Eye (tissue), 1 donor: ENCODE data around the gene PDYN.
"Not testable (repeated sequence)": the region's sequence is repeated elsewhere in the genome, so short reads cannot be mapped to it uniquely, and the experiment has no call there.

Source experiments
- DNase-seq: peaks from one replicate; pipeline ENCODE4 v3.0.0-alpha.2; 2015

The PDYN gene

DNA sequence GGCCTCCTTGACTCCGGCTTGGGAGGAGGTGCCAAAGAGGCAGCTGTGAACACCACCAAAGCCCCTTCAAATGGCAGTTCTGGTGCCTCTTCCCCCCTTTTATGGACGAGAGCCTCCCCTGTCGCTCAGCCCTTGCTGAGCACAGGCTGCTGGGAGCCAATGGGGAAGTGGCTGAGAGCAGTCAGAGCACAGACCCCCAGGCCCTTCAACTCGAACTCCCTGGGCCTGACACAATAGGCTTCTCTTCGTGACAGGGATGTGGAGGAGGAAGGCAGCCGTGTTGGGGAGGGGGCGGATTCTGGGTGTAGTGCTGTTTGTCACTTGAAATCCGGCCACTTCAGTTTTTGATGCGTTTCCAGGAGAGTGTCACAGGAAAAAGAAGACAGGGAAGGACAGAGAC, at the start of gene PDYN:
Gene PDYN, minus strand, starts transcription at position 73 of the 400 bp plus-strand sequence. CDS start 10,974 bp downstream, outside the sequence.
- DNase-seq, result no peak

- DNase-seq, result no peak
These were observed 48.5 kb upstream of the PDYN start for GRCh38 chr20:2042400-2042799.

- no peak for DNase-seq
These were observed 44.3 kb upstream of the PDYN start for GRCh38 chr20:2038161-2038560.

DNA sequence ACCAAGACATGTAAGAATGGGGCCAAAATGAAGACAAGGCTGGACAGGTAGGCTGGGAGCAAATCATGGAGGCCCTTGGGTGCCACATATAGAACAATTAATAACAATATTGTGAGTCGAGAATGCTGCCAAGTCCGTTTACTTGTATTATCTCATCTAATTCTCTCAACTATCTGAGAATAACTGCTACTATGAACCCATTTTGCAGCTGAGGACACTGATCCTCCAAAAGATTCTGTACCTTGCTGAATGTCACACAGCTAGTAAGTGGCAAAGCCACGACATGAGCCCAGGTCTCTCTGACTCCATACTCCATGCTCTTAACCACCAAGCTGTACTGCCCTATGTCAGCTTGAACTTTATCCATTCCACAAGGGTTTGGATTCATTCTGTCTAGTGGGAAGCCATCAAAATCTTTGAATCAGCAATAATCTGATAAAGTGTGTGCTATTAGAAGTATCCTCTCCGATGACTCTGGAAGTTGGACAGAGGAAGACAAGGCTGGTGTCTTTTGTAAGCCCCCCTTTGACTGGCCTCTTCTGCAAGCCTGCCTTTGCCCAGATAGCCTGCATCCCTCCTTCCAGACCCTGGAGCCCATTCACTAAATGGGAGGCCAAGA, 43.5 kb upstream of the PDYN start:
- no peak for DNase-seq

DNA sequence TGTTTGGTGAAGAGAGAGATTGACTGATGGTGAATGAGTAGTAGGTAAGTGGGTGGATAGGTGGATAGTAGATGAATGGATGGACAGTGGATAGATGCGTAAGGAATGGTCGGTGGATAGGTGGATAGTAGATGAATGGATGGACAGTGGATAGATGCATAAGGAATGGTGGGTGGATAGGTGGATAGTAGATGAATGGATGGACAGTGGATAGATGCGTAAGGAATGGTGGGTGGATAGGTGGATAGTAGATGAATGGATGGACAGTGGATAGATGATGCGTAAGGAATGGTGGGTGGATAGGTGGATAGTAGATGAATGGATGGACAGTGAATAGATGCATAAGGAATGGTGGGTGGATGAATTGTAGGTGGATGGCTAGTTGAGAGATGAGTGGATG, 42.5 kb upstream of the PDYN start:
- DNase-seq, result not testable (repeated sequence)

DNA sequence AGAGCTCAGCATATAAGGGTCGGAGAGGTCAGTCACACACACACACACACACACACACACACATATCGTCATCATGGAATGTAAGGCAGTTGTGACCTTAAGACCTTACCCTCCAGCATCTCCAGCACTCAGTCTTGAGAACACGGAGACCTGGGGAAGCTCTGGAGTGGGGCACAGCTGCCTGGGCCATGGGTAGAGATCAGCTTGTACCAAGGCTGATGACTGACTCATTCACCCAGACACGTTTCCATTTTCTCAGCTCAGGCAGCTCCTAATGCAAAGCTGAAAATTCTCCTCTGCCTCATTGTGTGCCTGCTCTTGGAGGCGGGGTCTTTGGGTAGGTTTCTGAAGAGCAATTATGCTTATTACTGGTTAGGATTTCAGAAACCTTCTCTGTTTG, 38.3 kb upstream of the PDYN start:
- DNase-seq, result peak; percentile 65

- no peak for DNase-seq
These were observed 32.7 kb upstream of the PDYN start for GRCh38 chr20:2026514-2026913.

DNA sequence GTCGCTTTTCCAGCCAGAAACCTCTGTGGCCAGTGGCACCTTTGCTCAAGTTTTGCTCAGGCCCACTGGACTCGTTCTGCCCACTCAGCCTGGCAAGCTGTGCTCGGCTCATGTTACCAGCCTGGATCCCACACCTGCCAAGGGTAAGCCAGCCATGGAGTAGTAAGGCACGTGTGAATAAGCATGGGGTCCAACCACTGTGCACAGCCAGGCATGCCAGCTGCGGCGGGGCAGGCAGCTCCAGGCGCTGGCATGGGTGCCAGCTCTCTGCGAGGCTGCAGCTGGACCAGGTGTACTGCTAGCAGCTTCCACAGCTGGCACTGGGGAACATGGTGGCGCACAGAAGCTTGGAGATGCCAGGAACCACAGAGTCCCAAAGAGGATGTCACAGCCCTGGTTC, 32.1 kb upstream of the PDYN start:
- DNase-seq, result no peak

DNA sequence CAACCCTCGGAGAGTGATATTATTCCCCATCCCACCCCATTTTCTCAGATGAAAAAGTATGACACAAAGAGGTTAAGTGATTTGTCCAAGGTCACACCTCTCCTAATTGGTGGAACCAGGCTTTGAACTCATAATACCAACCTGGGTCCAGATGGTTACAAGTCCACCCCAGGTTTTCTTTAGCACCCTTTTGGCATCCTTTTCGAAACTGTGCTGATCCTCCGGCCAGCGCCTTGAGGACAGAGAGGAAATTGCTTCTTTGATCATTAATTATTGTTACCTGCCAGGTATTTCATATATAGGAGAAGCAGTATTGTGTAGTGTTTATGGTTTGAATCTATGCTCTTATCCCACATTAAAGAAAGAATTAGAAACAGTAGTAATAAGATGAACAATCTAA, 29.3 kb upstream of the PDYN start:
- DNase-seq, result no peak

- DNase-seq, result no peak
These were observed 28.3 kb upstream of the PDYN start for GRCh38 chr20:2022163-2022562.

DNA sequence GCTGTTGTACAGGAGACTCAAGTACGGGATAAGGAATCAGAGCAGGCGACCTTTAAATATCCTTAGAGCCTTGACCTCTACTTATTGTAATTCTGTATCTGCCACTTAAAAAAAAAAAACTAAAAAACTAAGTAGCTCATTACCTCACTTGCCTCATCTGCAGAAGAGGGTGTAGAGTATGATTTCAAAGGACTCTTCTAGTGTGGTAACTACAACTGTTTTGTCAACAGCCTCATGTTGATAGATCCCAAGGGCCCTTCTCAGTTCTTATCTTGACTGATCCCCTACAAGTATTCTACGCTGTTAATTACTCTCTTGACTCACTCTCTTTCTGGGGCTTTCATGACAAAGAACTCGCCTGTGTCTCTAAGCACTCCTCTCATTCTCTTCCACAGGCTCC, 16.7 kb upstream of the PDYN start:
- no peak for DNase-seq

DNA sequence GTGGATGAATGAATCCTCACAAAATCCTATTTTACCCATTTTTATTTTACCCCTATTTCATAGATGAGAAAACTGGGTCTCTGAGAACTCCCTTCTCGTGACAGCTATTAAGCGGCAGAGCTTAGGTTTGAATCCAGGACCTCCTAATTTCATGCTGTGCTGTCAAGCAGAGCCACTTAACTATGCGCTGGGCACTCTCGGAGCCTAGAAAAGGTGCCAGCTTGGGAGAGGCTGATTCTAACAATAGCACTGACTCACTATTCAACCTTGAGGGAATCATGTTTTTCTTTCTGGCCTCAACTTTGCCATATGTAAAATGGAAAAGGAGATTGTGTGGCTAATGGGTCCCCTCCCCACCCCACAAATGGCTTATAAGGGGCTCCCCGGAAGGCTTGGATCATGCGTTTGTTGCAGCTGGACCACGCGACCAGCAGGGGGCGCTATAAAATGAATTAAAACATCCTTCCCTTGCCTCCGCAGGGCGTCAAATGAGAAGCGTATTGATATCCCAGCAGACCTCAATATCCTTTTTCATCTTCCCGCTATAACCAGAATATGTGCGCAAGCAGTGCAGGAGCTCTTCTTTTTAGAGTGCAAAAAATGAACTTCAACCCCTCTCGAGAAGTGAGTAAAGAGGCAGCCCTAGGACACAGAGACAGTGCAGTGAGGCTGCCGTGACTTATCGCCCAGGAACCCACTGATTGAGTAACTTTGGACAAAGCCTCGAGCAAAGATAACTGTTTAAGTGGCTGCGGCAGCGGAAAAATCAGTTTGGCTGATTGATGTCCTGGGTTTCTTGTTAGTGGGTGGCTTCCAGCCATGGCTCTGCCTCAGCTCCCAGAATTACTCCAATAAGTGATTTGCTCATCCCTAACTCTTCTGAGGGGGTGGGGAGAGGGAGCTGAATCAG, 12.8 kb upstream of the PDYN start:
- peak; percentile 72 for DNase-seq

DNA sequence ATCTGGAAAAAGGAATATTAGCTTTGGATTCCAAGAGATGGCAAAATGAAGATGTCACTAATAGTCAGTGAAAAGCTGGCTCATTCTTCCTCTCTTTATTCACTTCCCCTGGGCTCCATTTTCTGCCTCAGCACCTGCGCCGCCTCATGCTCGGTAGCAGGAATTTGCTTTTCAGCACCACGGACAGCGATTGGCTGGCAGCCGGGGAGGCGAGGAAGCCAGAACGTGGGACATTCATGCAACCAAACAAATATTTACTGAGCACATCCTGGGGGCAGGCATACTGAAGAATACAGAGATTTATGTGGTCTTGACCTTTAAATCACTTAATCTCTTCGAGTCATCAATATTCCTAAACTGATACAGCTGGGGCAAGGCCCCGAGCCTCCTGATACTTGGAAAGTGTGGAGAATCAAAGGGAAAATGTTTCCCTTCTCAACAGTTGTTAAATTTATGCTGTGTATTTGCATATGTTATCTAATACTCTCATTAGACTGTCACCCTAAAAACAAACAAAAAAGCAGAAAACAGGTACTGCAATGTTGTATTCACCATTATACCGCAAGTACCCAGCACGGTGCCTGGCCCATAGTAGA, 12.1 kb upstream of the PDYN start:
- DNase-seq, result peak; percentile 89

- DNase-seq, result no peak
These were observed 11.5 kb upstream of the PDYN start for GRCh38 chr20:2005359-2005758.

- no peak for DNase-seq
These were observed 10.3 kb upstream of the PDYN start for GRCh38 chr20:2004171-2004570.

- no peak for DNase-seq
These were observed 8.5 kb upstream of the PDYN start for GRCh38 chr20:2002365-2002764.

DNA sequence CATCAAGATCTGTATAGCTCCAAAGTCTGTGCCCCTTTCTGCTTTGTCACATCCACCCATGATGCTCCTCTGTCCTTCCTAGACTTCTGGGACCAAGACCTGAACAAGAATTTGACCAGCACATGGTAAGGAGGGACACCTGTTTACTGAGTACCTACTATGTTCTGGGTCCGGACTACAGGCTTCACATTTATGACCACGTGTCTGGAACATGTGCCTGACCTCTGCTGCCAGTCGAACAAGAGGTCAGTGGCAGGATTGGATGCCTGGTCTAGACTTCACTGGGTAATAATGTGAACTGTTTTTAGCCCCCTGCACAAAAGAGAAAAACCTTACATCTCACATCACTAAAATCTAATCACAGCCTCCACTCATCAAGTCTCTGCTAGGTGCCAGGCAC, 7.3 kb upstream of the PDYN start:
- no peak for DNase-seq

DNA sequence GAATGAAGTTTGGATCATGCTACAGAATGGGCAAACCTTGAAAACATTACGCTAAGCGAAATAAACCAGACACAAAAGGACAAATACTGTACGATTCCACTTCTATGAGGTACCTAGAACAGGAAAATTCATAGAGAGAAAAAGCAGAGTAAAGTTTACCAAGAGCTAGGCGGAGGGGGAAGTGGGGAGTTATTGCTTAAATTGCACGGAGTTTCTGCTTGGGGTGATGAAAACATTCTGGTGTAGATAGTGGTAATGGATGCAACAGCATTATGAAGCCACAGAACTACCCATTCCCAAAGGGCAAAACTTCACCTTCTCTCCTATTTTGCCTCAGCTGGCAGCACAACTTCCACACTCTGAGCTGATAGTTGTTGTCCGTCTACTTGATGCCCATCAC, 6.4 kb upstream of the PDYN start:
- no peak for DNase-seq

DNA sequence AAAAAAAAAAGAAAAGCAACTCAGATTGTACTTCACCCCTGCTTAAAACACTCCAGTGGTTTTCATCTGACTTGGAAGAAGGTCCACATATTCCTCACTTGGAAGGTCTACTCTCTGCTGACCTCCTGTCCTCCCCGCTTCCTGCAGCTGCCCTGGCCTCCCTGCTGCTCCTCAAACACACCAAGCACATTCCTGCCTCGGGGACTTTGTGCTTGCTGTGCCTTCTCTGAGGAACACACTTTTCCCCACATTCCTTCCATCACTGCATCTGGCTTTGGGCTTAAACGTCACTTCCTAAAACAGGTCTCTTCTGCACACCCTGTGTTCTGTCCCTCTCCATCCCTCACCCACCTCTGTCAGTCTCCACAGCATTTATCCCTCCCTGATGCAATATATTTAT, 4.9 kb upstream of the PDYN start:
- no peak for DNase-seq

GRCh38 chr20:1998193-1998520, 4.3 kb upstream of the PDYN start:
- DNase-seq, result no peak

DNA sequence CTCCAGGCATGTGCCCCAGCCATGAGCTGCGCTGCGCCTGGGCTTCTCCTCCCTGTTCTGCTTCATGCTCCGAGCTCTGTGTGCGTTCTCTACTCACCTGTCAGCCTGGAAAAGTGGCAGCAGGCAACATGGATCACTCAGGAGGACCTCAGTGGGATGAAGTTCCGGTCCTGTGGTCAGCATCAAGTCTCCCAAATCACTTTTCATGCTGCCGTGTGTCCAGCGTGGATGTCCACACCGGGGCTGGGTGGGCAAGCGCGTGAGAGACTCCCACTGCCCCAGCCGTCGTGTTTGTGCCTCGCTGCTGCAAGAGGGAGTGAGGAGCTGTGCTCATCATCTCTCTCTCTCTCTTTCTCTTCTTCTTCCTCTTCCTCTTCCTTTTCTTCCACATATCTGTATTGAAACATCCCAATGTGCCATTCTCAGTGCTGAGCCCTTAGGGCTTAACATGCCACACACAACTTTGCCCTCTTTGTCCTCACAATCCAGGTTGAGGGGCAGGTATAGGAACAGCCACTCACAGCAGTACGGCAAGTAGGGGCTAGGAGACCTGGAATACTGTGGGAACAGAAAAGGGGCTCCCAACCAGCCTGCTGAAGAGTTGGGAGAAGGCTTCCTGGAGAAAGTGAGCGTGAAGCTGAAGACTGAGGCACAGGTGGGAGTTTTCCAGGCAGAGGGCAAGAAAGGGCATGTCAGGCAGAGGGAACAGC, 3.8 kb upstream of the PDYN start:
- DNase-seq, result no peak

- no peak for DNase-seq
These were observed 1.9 kb upstream of the PDYN start for GRCh38 chr20:1995531-1996310.

GRCh38 chr20:1994627-1995026, 769 bp upstream of the PDYN start:
- DNase-seq, result no peak
